Activated CD8-positive, alpha-beta T cell treated with anti-CD3 and anti-CD28 coated beads, Interleukin-2, amount 10 ng/mL, durations not matched to agents 7 days and 5 days (primary cell): ENCODE results near the gene PGLYRP2. TPM values are rescaled to one million over a fixed set of nuclear protein-coding genes. Genes with fewer than 3 reads are reported as not detected.
A peak's percentile ranks its signal among the peaks of the same experiment; 100 is the strongest.

Experiments used
- ATAC-seq: fragments of 150-1000 bp; cut with Tn5 transposase; one replicate; pipeline ENCODE4 v1.10.0; 2021; ENCODE audit warnings: moderate library complexity
- CTCF ChIA-PET: fragments of 350-600 bp; sonication (Branson Sonifier 250); formaldehyde crosslinking; loops from one replicate; lab custom pipeline; 2021; ENCODE audit warnings: antibody characterized with exemption; lab: Charles Lee
- POLR2A ChIA-PET: fragments of 350-600 bp; sonication (Branson Sonifier 250); formaldehyde crosslinking; loops from one replicate; lab custom pipeline; 2021; ENCODE audit warnings: antibody characterized with exemption; lab: Charles Lee
- DNase-seq: peaks from one replicate; pipeline ENCODE4 v3.0.0-alpha.2; 2020
- H3K27ac Mint-ChIP-seq: one replicate; pipeline ENCODE4 v1.8.0; 2021; ENCODE audit warnings: mild to moderate bottlenecking, mixed read lengths
- H3K27me3 Mint-ChIP-seq: one replicate; pipeline ENCODE4 v1.8.0; 2021; ENCODE audit warnings: low read depth, mixed read lengths
- H3K36me3 Mint-ChIP-seq: one replicate; pipeline ENCODE4 v1.8.0; 2021; ENCODE audit warnings: low read depth, mixed read lengths
- H3K4me1 Mint-ChIP-seq: one replicate; pipeline ENCODE4 v1.8.0; 2021; ENCODE audit warnings: low read depth, mixed read lengths
- H3K4me3 Mint-ChIP-seq: one replicate; pipeline ENCODE4 v1.8.0; 2021; ENCODE audit warnings: mild to moderate bottlenecking, mixed read lengths
- H3K9me3 Mint-ChIP-seq: one replicate; pipeline ENCODE4 v1.8.0; 2022; ENCODE audit warnings: mixed read lengths; ENCODE audit not compliant: insufficient read depth
- total RNA-seq, 2 experiments: library from RNA; stranded (reverse); gene quantifications; one replicate each; pipeline ENCODE4 v1.2.3, GENCODE V29; 2021

The PGLYRP2 gene
- total RNA-seq, 2 experiments from 2014 or later: not detected

GRCh38 chr19:15464394-15465385 is 14.6 kb downstream of the PGLYRP2 start, which contains the start of gene RASAL3:
RASAL3 (minus strand) TSS chr19:15464544; CDS start chr19:15464358, 186 bp downstream.
- peak; percentile 83 for DNase-seq
- Mint-ChIP-seq H3K4me3 (peak within 1 kb of the TSS; percentile 90), H3K9me3 (no peaks in the 10 kb centered on the region), H3K27me3 (peaks cover 7% of the 10 kb centered on the region), H3K36me3 (peaks cover 41% of the 10 kb centered on the region), H3K27ac (peak within 1 kb of the TSS; percentile 94), H3K4me1 (peaks cover 77% of the 10 kb centered on the region)
- ChIA-PET CTCF (interaction anchor here (0.9 to 3.3 kb wide), 10 partner anchors 10 to 91 kb away, joined by 3 to 39 read pairs (median 5); partner anchors contain the start of genes AKAP8 and AKAP8L), POLR2A (interaction anchor here (0.6 to 2.9 kb wide), 8 partner anchors 10 to 341 kb away, joined by 3 to 39 read pairs (median 12); partner anchors contain the start of genes AKAP8L and WIZ)
- peak; percentile 63 for ATAC-seq

GRCh38 chr19:15463861-15464371 is 15.4 kb downstream of the PGLYRP2 start:
- DNase-seq: peak; percentile 91
- Mint-ChIP-seq H3K27me3 (peaks cover 1% of the 10 kb centered on the region), H3K4me3 (peak overlapping the region; percentile 90), H3K27ac (peak overlapping the region; percentile 94), H3K36me3 (peaks cover 45% of the 10 kb centered on the region), H3K4me1 (peaks cover 70% of the 10 kb centered on the region), H3K9me3 (no peaks in the 10 kb centered on the region)
- POLR2A ChIA-PET: interaction anchor here (0.9 to 2.9 kb wide), 15 partner anchors 9 to 147 kb away, joined by 3 to 39 read pairs (median 4); partner anchors contain the start of genes AKAP8, AKAP8L and WIZ
- peak; percentile 78 for ATAC-seq
- CTCF ChIA-PET: interaction anchor here (0.8 to 2.5 kb wide), 14 partner anchors 9 to 91 kb away, joined by 3 to 36 read pairs (median 4); partner anchors contain the start of genes AKAP8 and AKAP8L

GRCh38 chr19:15461694-15462093 is 17.6 kb downstream of the PGLYRP2 start:
- Mint-ChIP-seq H3K36me3 (peaks cover 55% of the 10 kb centered on the region), H3K27me3 (no peaks in the 10 kb centered on the region)

DNA sequence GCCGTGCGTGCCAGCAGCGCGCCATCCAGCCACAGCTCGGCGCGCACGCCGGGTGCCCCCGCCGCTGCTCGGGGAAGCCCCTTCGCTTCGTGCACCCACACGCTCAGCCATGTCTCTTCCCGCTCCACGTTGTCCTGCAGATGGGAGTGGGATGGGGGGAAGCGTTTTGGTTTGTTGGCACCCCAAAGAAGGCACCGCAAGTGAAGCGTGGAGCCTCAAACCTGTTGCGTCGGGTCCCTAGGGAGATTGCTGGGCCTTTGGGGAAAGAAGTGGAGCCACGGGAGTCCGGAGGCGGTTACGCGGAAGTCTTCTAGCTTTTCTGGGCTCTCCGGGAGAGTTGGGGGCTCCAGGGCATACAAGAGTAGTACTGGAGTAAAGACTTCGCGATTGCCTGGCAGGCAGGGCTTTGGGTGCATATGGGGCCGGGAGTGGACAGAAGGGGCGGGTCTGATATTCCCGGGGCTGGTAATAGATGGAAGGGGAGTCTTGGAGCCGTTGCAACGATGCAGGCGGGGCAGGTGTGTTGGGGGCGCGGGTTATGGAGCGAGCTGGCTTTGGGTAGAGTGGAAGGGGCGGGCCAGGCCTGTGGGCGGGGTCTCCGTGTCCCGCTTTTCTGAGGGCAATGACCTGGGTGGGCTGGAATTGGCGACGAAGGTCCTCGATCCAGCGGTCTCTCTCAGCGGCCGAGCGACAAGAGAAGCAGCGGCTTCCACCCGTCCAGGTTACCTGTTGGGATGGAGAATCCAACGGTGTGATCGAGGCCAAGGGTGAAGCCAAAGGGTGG is 21.4 kb downstream of the PGLYRP2 start:
- ChIA-PET CTCF (no interaction called here), POLR2A (interaction anchor here (1.1 to 1.6 kb wide), 2 partner anchors 8 to 10 kb away, joined by 3 read pairs; partner anchors contain the start of gene WIZ)
- no peak for ATAC-seq
- Mint-ChIP-seq H3K27me3 (no peaks in the 10 kb centered on the region), H3K9me3 (no peaks in the 10 kb centered on the region), H3K27ac (no peak overlapping the region), H3K4me3 (no peak overlapping the region), H3K4me1 (peaks cover 39% of the 10 kb centered on the region), H3K36me3 (peaks cover 78% of the 10 kb centered on the region)
- DNase-seq: no peak

More at GRCh38 chr19:15461694-15462093, 17.6 kb downstream of the PGLYRP2 start:
- ChIA-PET POLR2A (interaction anchor here (0.6 to 2.9 kb wide), 2 partner anchors 11 to 53 kb away, joined by 3 to 22 read pairs; partner anchors contain the start of gene WIZ), CTCF (interaction anchor here (0.7 to 2.5 kb wide), 3 partner anchors 42 to 94 kb away, joined by 3 to 36 read pairs (median 5); partner anchors contain the start of gene AKAP8L)
- ATAC-seq (no peak), DNase-seq (no peak)
- H3K27ac Mint-ChIP-seq: peak overlapping the region; percentile 67
- H3K4me3 Mint-ChIP-seq: peak overlapping the region; percentile 90
- peaks cover 48% of the 10 kb centered on the region for H3K4me1 Mint-ChIP-seq
- H3K9me3 Mint-ChIP-seq: no peaks in the 10 kb centered on the region

DNA sequence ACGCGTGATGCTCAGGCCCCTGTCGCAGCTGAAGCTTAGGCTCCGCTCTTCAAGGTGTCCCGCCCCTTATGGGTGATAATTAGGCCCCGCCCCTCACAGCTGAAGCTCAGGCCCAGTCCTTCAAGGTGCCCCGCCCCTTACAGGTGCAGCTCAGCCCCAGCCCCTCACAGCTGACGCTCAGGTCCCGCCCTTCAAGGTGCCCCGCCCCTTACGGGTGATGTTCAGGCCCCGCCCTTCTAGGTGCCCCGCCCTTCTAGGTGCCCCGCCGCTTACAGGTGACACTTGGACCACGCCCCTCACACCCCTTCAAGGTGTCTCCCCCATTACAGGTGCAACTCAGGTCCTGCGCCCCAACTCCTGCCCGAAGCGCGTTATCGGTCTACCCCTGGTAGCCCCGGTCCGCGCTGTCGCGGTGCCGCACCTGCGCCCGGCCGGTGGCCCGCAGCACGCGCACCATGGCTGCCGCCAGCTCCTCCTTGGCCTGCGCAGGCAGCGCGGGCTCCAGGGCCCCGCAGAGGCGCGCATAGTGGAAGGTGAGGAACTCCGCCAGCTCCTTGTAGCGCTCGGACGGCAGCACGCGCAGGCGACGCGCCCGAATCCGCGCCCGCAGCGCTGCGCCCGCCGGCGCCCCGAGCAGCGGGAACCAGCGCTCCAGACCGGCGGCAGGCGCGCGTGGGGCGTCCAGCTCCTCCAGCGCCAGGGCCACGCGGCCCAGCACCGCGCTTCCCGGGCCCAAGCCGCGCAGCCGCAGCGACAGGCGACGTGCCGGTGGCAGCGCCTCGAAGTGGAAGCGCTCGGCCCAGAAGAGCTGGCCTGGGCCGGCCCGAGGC is 22.2 kb downstream of the PGLYRP2 start:
- ChIA-PET POLR2A (interaction anchor here (0.7 to 1.7 kb wide), 4 partner anchors 21 to 77 kb away, joined by 3 to 7 read pairs (median 3); partner anchors contain the start of gene AKAP8), CTCF (no interaction called here)
- ATAC-seq (peak; percentile 21), DNase-seq (no peak)
- no peak overlapping the region for H3K4me3 Mint-ChIP-seq
- no peaks in the 10 kb centered on the region for H3K9me3 Mint-ChIP-seq
- peaks cover 34% of the 10 kb centered on the region for H3K4me1 Mint-ChIP-seq
- peaks cover 78% of the 10 kb centered on the region for H3K36me3 Mint-ChIP-seq
- H3K27ac Mint-ChIP-seq: no peak overlapping the region
- H3K27me3 Mint-ChIP-seq: no peaks in the 10 kb centered on the region

DNA sequence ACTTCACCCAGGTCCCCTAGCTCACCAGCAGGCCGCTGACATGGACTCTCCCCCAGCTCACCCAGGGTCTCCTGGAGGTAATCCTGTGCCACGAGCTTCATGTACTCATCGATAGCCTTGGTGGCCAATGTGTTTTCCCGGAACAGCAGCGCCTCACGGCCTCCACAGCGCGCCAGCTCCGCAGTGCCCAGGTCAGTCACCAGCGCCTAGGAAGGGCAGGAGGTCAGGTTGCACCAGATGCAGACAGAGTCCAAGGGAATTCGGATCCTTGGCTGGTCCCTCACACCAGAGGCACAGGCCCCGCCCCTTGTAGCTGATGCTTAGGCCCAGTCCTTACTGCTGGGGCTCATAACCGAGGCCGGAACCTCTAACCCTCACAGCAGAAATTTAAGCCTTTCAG is 22.9 kb downstream of the PGLYRP2 start:
- no peaks in the 10 kb centered on the region for H3K27me3 Mint-ChIP-seq
- H3K9me3 Mint-ChIP-seq: no peaks in the 10 kb centered on the region
- peaks cover 79% of the 10 kb centered on the region for H3K36me3 Mint-ChIP-seq
- ATAC-seq: no peak
- DNase-seq: no peak
- no peak overlapping the region for H3K4me3 Mint-ChIP-seq
- H3K4me1 Mint-ChIP-seq: peaks cover 33% of the 10 kb centered on the region
- ChIA-PET CTCF (no interaction called here), POLR2A (interaction anchor here (0.7 to 1.7 kb wide), 4 partner anchors 20 to 77 kb away, joined by 3 to 7 read pairs (median 3); partner anchors contain the start of gene AKAP8)
- H3K27ac Mint-ChIP-seq: no peak overlapping the region

DNA sequence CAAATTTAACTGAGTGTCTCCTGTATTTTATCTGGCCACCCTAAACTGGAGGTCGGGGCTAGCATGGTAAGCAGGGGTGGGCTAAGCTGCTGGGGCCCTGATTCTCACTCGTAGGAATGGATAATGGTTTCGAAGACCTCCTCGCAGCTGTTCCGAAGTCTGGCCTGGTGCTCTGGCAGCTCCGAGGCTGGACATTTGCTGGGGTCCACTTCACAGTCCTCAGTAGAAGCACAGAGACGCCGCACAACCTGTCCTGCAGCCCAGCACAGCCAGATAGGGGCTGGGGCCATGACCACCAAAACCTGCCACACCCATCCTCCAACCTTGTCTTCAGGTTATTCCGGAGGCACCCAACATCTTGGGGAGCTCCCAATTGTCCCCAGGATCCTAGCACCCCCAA is 23.3 kb downstream of the PGLYRP2 start:
- H3K4me3 Mint-ChIP-seq: no peak overlapping the region
- ATAC-seq (no peak), DNase-seq (no peak)
- peaks cover 80% of the 10 kb centered on the region for H3K36me3 Mint-ChIP-seq
- H3K27me3 Mint-ChIP-seq: no peaks in the 10 kb centered on the region
- no peak overlapping the region for H3K27ac Mint-ChIP-seq
- no peaks in the 10 kb centered on the region for H3K9me3 Mint-ChIP-seq
- H3K4me1 Mint-ChIP-seq: peaks cover 35% of the 10 kb centered on the region
- CTCF ChIA-PET: no interaction called here
- POLR2A ChIA-PET: interaction anchor here (0.7 to 2.8 kb wide), 4 partner anchors 8 to 36 kb away, joined by 3 to 25 read pairs (median 5); partner anchors contain the start of gene RASAL3

GRCh38 chr19:15453906-15454860 is 25.1 kb downstream of the PGLYRP2 start:
- peaks cover 33% of the 10 kb centered on the region for H3K4me1 Mint-ChIP-seq
- ChIA-PET POLR2A (interaction anchor here (0.9 to 2.8 kb wide), 4 partner anchors 10 to 70 kb away, joined by 3 to 25 read pairs (median 6); partner anchors contain the start of genes AKAP8L and RASAL3), CTCF (interaction anchor here (0.8 to 1.5 kb wide), 7 partner anchors 8 to 190 kb away, joined by 3 to 7 read pairs (median 3); partner anchors contain the start of gene AKAP8L)
- no peak for DNase-seq
- no peak overlapping the region for H3K4me3 Mint-ChIP-seq
- no peaks in the 10 kb centered on the region for H3K9me3 Mint-ChIP-seq
- H3K27me3 Mint-ChIP-seq: no peaks in the 10 kb centered on the region
- H3K36me3 Mint-ChIP-seq: peaks cover 70% of the 10 kb centered on the region
- ATAC-seq: no peak
- H3K27ac Mint-ChIP-seq: peak overlapping the region; percentile 30

GRCh38 chr19:15453091-15453578 is 26.2 kb downstream of the PGLYRP2 start:
- no peak for ATAC-seq
- no peak overlapping the region for H3K4me3 Mint-ChIP-seq
- DNase-seq: no peak
- H3K27me3 Mint-ChIP-seq: no peaks in the 10 kb centered on the region
- no peaks in the 10 kb centered on the region for H3K9me3 Mint-ChIP-seq
- ChIA-PET POLR2A (interaction anchor here (1.9 to 2.8 kb wide), 3 partner anchors 11 to 102 kb away, joined by 4 to 25 read pairs (median 13); partner anchors contain the start of genes AKAP8L and RASAL3), CTCF (interaction anchor here (1.7 to 3.7 kb wide), 2 partner anchors 34 to 102 kb away, joined by 9 to 14 read pairs; partner anchors contain the start of gene AKAP8L)
- peaks cover 73% of the 10 kb centered on the region for H3K36me3 Mint-ChIP-seq
- H3K27ac Mint-ChIP-seq: no peak overlapping the region
- peaks cover 39% of the 10 kb centered on the region for H3K4me1 Mint-ChIP-seq
